ENCODE measurements around the gene MMP28.

MMP28 gene

DNA sequence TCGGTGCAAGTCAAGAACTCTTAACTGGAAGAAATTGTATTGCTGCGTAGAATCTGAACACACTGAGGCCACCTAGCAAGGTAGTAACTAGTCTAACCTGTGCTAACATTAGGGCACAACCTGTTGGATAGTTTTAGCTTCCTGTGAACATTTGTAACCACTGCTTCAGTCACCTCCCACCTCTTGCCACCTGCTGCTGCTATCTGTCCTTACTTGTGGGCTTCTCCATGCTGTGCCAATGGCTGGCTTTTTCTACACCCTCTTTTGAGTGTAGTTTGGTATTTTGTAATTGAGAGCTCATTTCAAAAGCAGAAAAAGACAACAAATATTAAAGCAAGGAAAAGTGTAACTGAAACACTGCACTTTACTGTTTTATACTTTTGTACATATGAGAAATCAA is 71.7 kb downstream of the MMP28 start:
- DNase-seq, result no peak

DNA sequence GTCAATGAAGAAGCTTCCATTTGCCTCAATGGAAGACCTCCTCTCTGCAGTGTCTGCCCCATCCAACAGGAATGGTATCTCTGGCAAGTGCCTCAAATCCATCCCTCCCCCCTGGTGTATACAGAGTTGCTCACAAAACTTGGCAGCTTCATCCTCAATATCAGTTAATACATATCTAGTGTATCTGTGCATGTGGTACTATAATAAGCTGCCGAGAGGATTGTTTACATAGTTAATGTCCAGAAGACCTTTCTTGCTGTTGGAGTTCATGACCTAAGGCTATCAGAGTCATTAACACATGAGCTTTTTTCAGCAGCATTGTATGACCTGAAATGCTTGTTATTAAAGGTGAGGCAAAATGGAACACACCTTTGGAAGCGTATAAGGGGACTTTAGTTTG is 78.0 kb downstream of the MMP28 start:
- DNase-seq, result no peak

DNA sequence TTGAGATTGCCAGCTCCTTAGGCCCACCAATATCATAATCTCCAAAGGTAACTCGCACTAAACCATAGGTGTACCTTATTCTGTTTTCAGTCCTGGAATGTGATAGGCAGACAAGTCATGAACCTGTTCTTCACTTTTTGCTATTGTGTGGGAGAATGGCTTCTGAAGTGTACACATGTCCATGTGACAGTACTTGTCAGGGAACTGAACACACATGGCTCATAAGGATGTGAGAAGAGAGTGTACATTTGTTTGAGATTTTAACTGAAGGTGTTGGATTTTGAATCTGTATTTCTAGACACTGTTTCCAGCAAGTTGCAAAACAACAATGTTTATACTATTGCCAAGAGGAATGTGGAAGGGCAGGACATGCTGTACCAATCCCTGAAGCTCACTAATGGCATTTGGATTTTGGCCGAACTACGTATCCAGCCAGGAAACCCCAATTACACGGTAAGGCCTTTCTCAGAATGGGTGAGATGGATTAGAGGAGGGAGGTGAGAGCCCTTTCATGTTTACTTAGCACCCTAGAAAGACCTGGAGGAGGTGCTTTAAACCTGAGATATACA is 78.5 kb downstream of the MMP28 start:
- no peak for DNase-seq

DNA sequence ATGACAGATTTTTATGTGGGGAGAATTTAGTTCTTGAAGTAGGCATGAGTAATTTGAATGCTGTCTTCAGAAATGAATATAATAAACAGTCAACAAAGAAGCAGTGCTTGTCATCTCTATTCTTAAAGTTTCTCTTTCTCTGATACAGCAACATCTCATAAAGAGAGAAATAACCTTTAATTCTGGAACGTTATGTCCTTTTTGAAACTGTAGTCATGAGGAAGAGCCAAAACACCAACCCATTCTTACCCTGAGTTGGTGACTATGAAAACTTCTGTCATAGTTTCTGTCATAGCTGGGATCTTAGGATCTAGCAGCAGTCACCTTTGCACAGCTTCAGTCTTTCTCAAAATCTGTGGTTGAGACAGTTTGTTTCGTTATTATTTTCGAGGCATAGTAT is 79.3 kb downstream of the MMP28 start:
- DNase-seq, result no peak
